Adrenal gland (tissue), 12 donors: ENCODE results near the gene KLKB1. TPM values are rescaled to one million over a fixed set of nuclear protein-coding genes. Genes with fewer than 3 reads are reported as not detected.

Source experiments
- DNase-seq, 7 donors: peaks; one replicate each; pipeline ENCODE4 v3.0.0-alpha.2; 2019 to 2020
- H3K27ac ChIP-seq, 5 donors: fragments of 200-600 bp; sonication (generic) in 4 of 5; 1 replicate in 3 of 5; 2 replicates in 2 of 5; pipeline versions ENCODE4 v1.5.1 to v1.8.0; 2016 to 2020; ENCODE audit warnings: mild to moderate bottlenecking in 1 of 5
- H3K27me3 ChIP-seq: fragments of 200-600 bp; 2 replicates; pipeline ENCODE4 v1.8.0; 2021
- H3K36me3 ChIP-seq, 2 donors: fragments of 200-600 bp; replicated peaks in 1 of 2; 1 replicate in 1 of 2; 2 replicates in 1 of 2; pipeline versions ENCODE4 v1.5.1 to v1.8.0; 2018 to 2022
- H3K4me1 ChIP-seq, 2 donors: fragments of 200-600 bp; replicated peaks in 1 of 2; 1 replicate in 1 of 2; 2 replicates in 1 of 2; pipeline versions ENCODE4 v1.5.1 to v1.8.0; 2018 to 2021
- H3K4me3 ChIP-seq, 4 donors: fragments of 200-600 bp; sonication (generic) in 3 of 4; one replicate each; pipeline ENCODE4 v1.5.1; 2016 to 2018
- H3K9me3 ChIP-seq, 3 donors: fragments of 200-600 bp; sonication (generic) in 1 of 3; replicated peaks in 1 of 3; 1 replicate in 2 of 3; 2 replicates in 1 of 3; pipeline versions ENCODE4 v1.5.1 to v1.8.0; 2016 to 2021
- CTCF ChIP-seq, 6 experiments: fragments of 450-650 bp in 4 of 6; fragments of 200-600 bp in 2 of 6; sonication (generic) in 1 of 6; IDR thresholded peaks; 1 replicate in 5 of 6; 2 replicates in 1 of 6; pipeline versions ENCODE4 v1.5.1 to v1.8.0; 2016 to 2021; ENCODE audit warnings: antibody characterized with exemption in 6 of 6, mild to moderate bottlenecking in 2 of 6, moderate library complexity in 1 of 6
- POLR2A ChIP-seq, 2 donors: fragments of 450-650 bp; IDR thresholded peaks; one replicate each; pipeline ENCODE4 v1.6.1; 2017; ENCODE audit warnings: antibody characterized with exemption in 2 of 2, mild to moderate bottlenecking in 2 of 2, moderate library complexity in 1 of 2
- WGBS, 4 donors: extraction: QIAGEN DNeasy Blood & Tissue Kit in 2 of 4; methylation state at CpG; one replicate each; pipeline versions ENCODE4 v1.1.5 to v1.1.7; 2013 to 2017; 5-methylcytosine and 5-hydroxymethylcytosine counted together
- intact Hi-C, 2 donors: fragments of 100-400 bp; cut with DNase I; formaldehyde crosslinking; loops; one replicate each; pipeline versions ENCODE4 v1.14.1 to v1.15.0; 2022 to 2023
- polyA plus RNA-seq, 3 donors: library from polyadenylated mRNA; stranded (reverse); fragments of 200-250 nt in 2 of 3; fragments of 350-450 nt in 1 of 3; fragmentation: Illumina TruSeq in 1 of 3; extraction: RNeasy Lipid Tissue Mini Kit (QIAGEN cat#74804) in 1 of 3; gene quantifications; one replicate each; pipeline ENCODE4 v1.2.3, GENCODE V29; 2013 to 2014
- total RNA-seq, 9 donors: library from RNA; depleted of rRNA in 4 of 9; stranded (reverse); fragments of >200 nt in 4 of 9; fragments of 120-200 nt in 1 of 9; fragmentation: NEBNext Ultra II Directional in 1 of 9; extraction: Animal tissue kit (Norgen Biotek cat#: 25700) in 1 of 9; gene quantifications; one replicate each; pipeline versions ENCODE4 v1.1.0 to v1.2.4, GENCODE V29; 2013 to 2023
- donor health status: healthy with polysubstance abuse.
- donor health status: Bipolar disorder and iron deficiency.
- donor health status: DM: yes; HTN: yes; CAD: no.
- donor health status: DM: no; HTN: no; CAD: no.
- donor health status: DM: no; HTN: no; CAD: no.
- donor health status: DM: yes; HTN: yes; CAD: no.

KLKB1 gene
- total and polyA plus RNA-seq, 12 donors, result 0.35 to 5.9 (median 0.80) TPM

- no peak overlapping the region for H3K4me3 ChIP-seq
- 55 to 60% (median 59%) methylated on average over 13 of the region's 13 CpGs for WGBS, 4 donors
Observed at GRCh38 chr4:186304866-186305505, 77.7 kb downstream of the KLKB1 start.

GRCh38 chr4:186307497-186307896 lies 80.2 kb downstream of the KLKB1 start:
- no peak for TF ChIP-seq POLR2A (IDR thresholded peaks at IDR 0.05)
- no peak for TF ChIP-seq CTCF (IDR thresholded peaks at IDR 0.05)
- intact Hi-C loops, result no loop called here
- no peaks in the 10 kb centered on the region for H3K4me1 ChIP-seq
- no peak overlapping the region for H3K4me3 ChIP-seq
- H3K9me3 ChIP-seq, result no peaks in the 10 kb centered on the region
- H3K27me3 ChIP-seq, result peaks cover 13% of the 10 kb centered on the region
- 52 to 71% (median 59%) methylated on average over 4 of the region's 4 CpGs for WGBS, 4 donors
- no peaks in the 10 kb centered on the region for H3K36me3 ChIP-seq
- no peak for DNase-seq
- H3K27ac ChIP-seq, result no peak overlapping the region

More at GRCh38 chr4:186304866-186305505, 77.7 kb downstream of the KLKB1 start:
- Histone ChIP-seq H3K36me3 (no peaks in the 10 kb centered on the region), H3K9me3 (no peaks in the 10 kb centered on the region), H3K27ac (no peak overlapping the region), H3K27me3 (peaks cover 13% of the 10 kb centered on the region), H3K4me1 (no peaks in the 10 kb centered on the region)
- intact Hi-C loops, result no loop called here
- no peak for TF ChIP-seq POLR2A (IDR thresholded peaks at IDR 0.05)
- no peak for TF ChIP-seq CTCF (IDR thresholded peaks at IDR 0.05)
- DNase-seq, result no peak

DNA sequence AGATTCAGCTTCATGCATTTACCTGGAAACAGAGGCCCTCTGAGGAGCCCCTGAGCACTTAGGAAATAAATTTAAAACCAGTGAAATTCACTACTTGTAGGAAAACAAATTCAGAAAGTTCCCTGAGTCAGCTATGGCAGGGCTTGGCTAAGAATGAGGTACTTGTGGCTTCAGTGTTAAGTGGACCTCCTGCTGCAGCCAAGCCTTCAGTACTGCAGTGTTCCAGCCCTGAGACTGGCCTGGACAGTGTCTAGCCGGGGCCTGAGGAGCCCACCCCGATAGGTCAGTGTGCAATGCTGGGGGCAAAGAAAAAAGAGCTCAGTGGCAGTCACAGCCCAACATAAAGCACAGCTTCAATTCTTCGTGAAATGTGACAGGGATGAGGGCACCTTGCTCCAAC lies 80.6 kb downstream of the KLKB1 start:
- WGBS, 4 donors, result 50 to 70% (median 64%) methylated on average over 3 of the region's 3 CpGs
- intact Hi-C loops, result no loop called here
- Histone ChIP-seq H3K36me3 (no peaks in the 10 kb centered on the region), H3K27me3 (peaks cover 13% of the 10 kb centered on the region), H3K4me3 (no peak overlapping the region), H3K4me1 (no peaks in the 10 kb centered on the region), H3K27ac (no peak overlapping the region), H3K9me3 (no peaks in the 10 kb centered on the region)
- no peak for DNase-seq
- TF ChIP-seq CTCF (IDR thresholded peaks at IDR 0.05), result no peak
- TF ChIP-seq POLR2A (IDR thresholded peaks at IDR 0.05), result no peak

Other genes with a start within 250 kb of the KLKB1 start
- gene TLR3, start 158.4 kb upstream of the KLKB1 start, total RNA-seq, result 10 to 100 TPM in 7 of 9 donors, 1 to 10 TPM in 2; 7.0 to 27.2 (median 14.0) TPM
- 10 to 100 TPM in 1 of 3 donors, 1 to 10 TPM in 2; 1.3 to 17.9 (median 1.9) TPM for gene TLR3, start 158.4 kb upstream of the KLKB1 start, polyA plus RNA-seq
- gene FAM149A, start 122.8 kb upstream of the KLKB1 start, total RNA-seq, result 1 to 10 TPM; 1.3 to 6.8 (median 3.1) TPM
- 1 to 10 TPM; 2.6 to 4.2 (median 3.6) TPM for gene FAM149A, start 122.8 kb upstream of the KLKB1 start, polyA plus RNA-seq
- 100 to 1,000 TPM in 2 of 9 donors, 10 to 100 TPM in 7; 11.5 to 106 (median 67.6) TPM for gene CYP4V2, start 35.9 kb upstream of the KLKB1 start, total RNA-seq
- 10 to 100 TPM; 32.3 to 40.9 (median 39.8) TPM for gene CYP4V2, start 35.9 kb upstream of the KLKB1 start, polyA plus RNA-seq
- gene F11, start 38.7 kb downstream of the KLKB1 start, total RNA-seq, result under 1 TPM in 3 of 9 donors, not detected in 6; 0.07 to 0.19 (median 0.11) TPM
- gene F11, start 38.7 kb downstream of the KLKB1 start, polyA plus RNA-seq, result under 1 TPM in 1 of 3 donors, not detected in 2; 0.17 TPM